CD4-positive, alpha-beta T cell (primary cell): ENCODE results near the gene RMDN2. TPM values are rescaled to one million over a fixed set of nuclear protein-coding genes. Genes with fewer than 3 reads are reported as not detected.

ENCODE experiments used
- ATAC-seq: fragments of 200-7000 bp; cut with Tn5 transposase; one replicate; pipeline ENCODE4 v1.10.0; 2022; ENCODE audit warnings: mild to moderate bottlenecking; ENCODE audit not compliant: poor library complexity
- CTCF ChIA-PET: fragments of 350-600 bp; sonication (Branson Sonifier 250); formaldehyde crosslinking; loops from one replicate; lab custom pipeline; 2021; ENCODE audit warnings: antibody characterized with exemption, inconsistent platforms; lab: Charles Lee
- POLR2A ChIA-PET: fragments of 350-600 bp; sonication (Branson Sonifier 250); formaldehyde crosslinking; loops from one replicate; lab custom pipeline; 2021; ENCODE audit warnings: antibody characterized with exemption, inconsistent platforms; lab: Charles Lee
- DNase-seq, 14 experiments: peaks; one replicate each; pipeline ENCODE4 v3.0.0-alpha.2; 2013 to 2020; ENCODE audit warnings: mixed read lengths in 2 of 14
- H3K27ac ChIP-seq, 2 donors: one replicate each; pipeline versions ENCODE4 v1.5.1 to v1.7.0; 2013; ENCODE audit warnings: low read length in 2 of 2, low read depth in 1 of 2, mild to moderate bottlenecking in 1 of 2
- H3K27me3 ChIP-seq, 2 experiments: 1 replicate in 1 of 2; 2 replicates in 1 of 2; pipeline versions ENCODE4 v1.6.1 to v1.7.0; 2013; ENCODE audit warnings: low read length in 2 of 2, control low read depth in 1 of 2, mild to moderate bottlenecking in 1 of 2, moderate library complexity in 1 of 2; ENCODE audit not compliant: insufficient read depth in 2 of 2, control insufficient read depth in 1 of 2
- H3K36me3 ChIP-seq: one replicate; pipeline ENCODE4 v1.6.1; 2013; ENCODE audit warnings: low read length, control low read depth; ENCODE audit not compliant: insufficient read depth
- H3K4me1 ChIP-seq: one replicate; pipeline ENCODE4 v1.6.1; 2013; ENCODE audit warnings: low read length, control low read depth; ENCODE audit not compliant: insufficient read depth
- H3K4me3 ChIP-seq: one replicate; pipeline ENCODE4 v1.5.1; 2013; ENCODE audit warnings: mild to moderate bottlenecking, low read length, moderate library complexity
- H3K9me3 ChIP-seq, 2 experiments: 1 replicate in 1 of 2; 2 replicates in 1 of 2; pipeline versions ENCODE4 v1.6.1 to v1.7.0; 2013; ENCODE audit warnings: low read length in 2 of 2, mild to moderate bottlenecking in 2 of 2, control low read depth in 1 of 2, moderate library complexity in 1 of 2; ENCODE audit not compliant: control insufficient read depth in 1 of 2, insufficient read depth in 1 of 2
- H3K27ac Mint-ChIP-seq: one replicate; pipeline ENCODE4 v1.8.0; 2020; ENCODE audit warnings: mixed read lengths
- H3K27me3 Mint-ChIP-seq: one replicate; pipeline ENCODE4 v1.8.0; 2021; ENCODE audit warnings: mixed read lengths
- H3K36me3 Mint-ChIP-seq: one replicate; pipeline ENCODE4 v1.8.0; 2021; ENCODE audit warnings: low read depth, mixed read lengths
- H3K4me1 Mint-ChIP-seq: one replicate; pipeline ENCODE4 v1.8.0; 2021; ENCODE audit warnings: low read depth, mixed read lengths
- H3K4me3 Mint-ChIP-seq: one replicate; pipeline ENCODE4 v1.8.0; 2020; ENCODE audit warnings: mild to moderate bottlenecking, mixed read lengths
- H3K9me3 Mint-ChIP-seq: one replicate; pipeline ENCODE4 v1.8.0; 2020; ENCODE audit warnings: mixed read lengths
- CTCF ChIP-seq: fragments of 200-600 bp; IDR thresholded peaks from one replicate; pipeline ENCODE4 v1.8.0; 2022; ENCODE audit warnings: antibody characterized with exemption, mild to moderate bottlenecking
- intact Hi-C, 2 experiments: fragments of 100-400 bp; cut with DNase I in 1 of 2; cut with micrococcal nuclease in 1 of 2; formaldehyde crosslinking; loops; one replicate each; pipeline versions ENCODE4 v1.15.1 to v1.9.0; 2023 to 2025; cut with DNase I, micrococcal nuclease
- total RNA-seq, 174 experiments: library from RNA in 2 of 174; stranded (reverse) in 2 of 174; gene quantifications; one replicate each; pipeline ENCODE4 v1.2.3 and lab custom pipeline; 2021 to 2026

Gene RMDN2
- total RNA-seq, 2 experiments from 2014 or later = 2.4 to 3.3 TPM

- H3K4me1 ChIP-seq = no peaks in the 10 kb centered on the region
- no peak overlapping the region for H3K4me3 ChIP-seq
- ATAC-seq (peak; percentile 70), DNase-seq (peak in 5 of 14 experiments; percentile 26 to 78 (median 71))
- ChIA-PET POLR2A (interaction anchor here (1.1 to 2.5 kb wide), 4 partner anchors 27 to 482 kb away, joined by 3 to 10 read pairs (median 5); no protein-coding TSS in a partner anchor), CTCF (interaction anchor here (0.5 to 4.2 kb wide), 19 partner anchors 9 to 766 kb away, joined by 3 to 31 read pairs (median 3); no protein-coding TSS in a partner anchor)
- H3K4me1 Mint-ChIP-seq = no peaks in the 10 kb centered on the region
- no peaks in the 10 kb centered on the region for H3K9me3 Mint-ChIP-seq
- peaks cover 15% of the 10 kb centered on the region for H3K27me3 Mint-ChIP-seq
- peaks cover 0 to 4% of the 10 kb centered on the region in 2 experiments for H3K27me3 ChIP-seq
- H3K27ac ChIP-seq = no peak overlapping the region
- H3K27ac Mint-ChIP-seq = no peak overlapping the region
- H3K36me3 Mint-ChIP-seq = no peaks in the 10 kb centered on the region
- H3K4me3 Mint-ChIP-seq = no peak overlapping the region
- no peaks in the 10 kb centered on the region for H3K36me3 ChIP-seq
- peak; percentile 90 for TF ChIP-seq CTCF
- intact Hi-C loops = loop anchor here (1.0 to 5.0 kb wide), 8 partner anchors 45 to 1097 kb away; no protein-coding TSS in a partner anchor
- no peaks in the 10 kb centered on the region for H3K9me3 ChIP-seq
Observed at GRCh38 chr2:37877457-37878315, 47.4 kb upstream of the RMDN2 start.

GRCh38 chr2:37878536-37878935, 46.6 kb upstream of the RMDN2 start:
- CTCF ChIA-PET = interaction anchor here (1.8 to 4.2 kb wide), 2 partner anchors 482 to 485 kb away, joined by 6 to 31 read pairs; no protein-coding TSS in a partner anchor
- H3K4me1 ChIP-seq = no peaks in the 10 kb centered on the region
- H3K4me1 Mint-ChIP-seq = no peaks in the 10 kb centered on the region
- no peak overlapping the region for H3K27ac ChIP-seq
- H3K27ac Mint-ChIP-seq = no peak overlapping the region
- H3K36me3 Mint-ChIP-seq = no peaks in the 10 kb centered on the region
- no peaks in the 10 kb centered on the region for H3K9me3 Mint-ChIP-seq
- DNase-seq = no peak
- H3K27me3 Mint-ChIP-seq = peaks cover 19% of the 10 kb centered on the region
- H3K4me3 ChIP-seq = no peak overlapping the region
- H3K36me3 ChIP-seq = no peaks in the 10 kb centered on the region
- no peak overlapping the region for H3K4me3 Mint-ChIP-seq
- POLR2A ChIA-PET = interaction anchor here (0.6 to 1.1 kb wide), 2 partner anchors 435 to 481 kb away, joined by 3 read pairs; no protein-coding TSS in a partner anchor
- TF ChIP-seq CTCF = no peak
- intact Hi-C loops = loop anchor here in 1 of 2 experiments (5.0 kb wide), 3 partner anchors 466 to 1096 kb away; no protein-coding TSS in a partner anchor
- no peak for ATAC-seq
- H3K27me3 ChIP-seq = peaks cover 0 to 4% of the 10 kb centered on the region in 2 experiments
- no peaks in the 10 kb centered on the region for H3K9me3 ChIP-seq

GRCh38 chr2:37880551-37880950, 44.5 kb upstream of the RMDN2 start:
- Mint-ChIP-seq H3K9me3 (no peaks in the 10 kb centered on the region), H3K27me3 (peaks cover 28% of the 10 kb centered on the region), H3K36me3 (no peaks in the 10 kb centered on the region), H3K27ac (no peak overlapping the region), H3K4me1 (no peaks in the 10 kb centered on the region), H3K4me3 (no peak overlapping the region)
- no peak overlapping the region for H3K27ac ChIP-seq
- peaks cover 0 to 4% of the 10 kb centered on the region in 2 experiments for H3K27me3 ChIP-seq
- ATAC-seq (no peak), DNase-seq (no peak)
- H3K9me3 ChIP-seq = no peaks in the 10 kb centered on the region
- no peaks in the 10 kb centered on the region for H3K4me1 ChIP-seq
- H3K4me3 ChIP-seq = no peak overlapping the region
- CTCF ChIA-PET = no interaction called here
- no peaks in the 10 kb centered on the region for H3K36me3 ChIP-seq
- POLR2A ChIA-PET = no interaction called here
- intact Hi-C loops = no loop called here
- no peak for TF ChIP-seq CTCF
